Type B pancreatic cell (in vitro differentiated cells): ENCODE data around the gene ZNF593OS. TPM values are rescaled to one million over a fixed set of nuclear protein-coding genes. Genes with fewer than 3 reads are reported as not detected.

Experiments
- DNase-seq: peaks from one replicate; pipeline ENCODE4 v3.0.0; 2021; ENCODE audit warnings: mixed read lengths; ENCODE audit not compliant: unreplicated experiment; ENCODE audit errors: extremely low spot score
- H3K27ac Mint-ChIP-seq: 2 replicates; pipeline ENCODE4 v1.8.0; 2021; ENCODE audit warnings: mild to moderate bottlenecking, mixed read lengths
- H3K27me3 Mint-ChIP-seq: 2 replicates; pipeline ENCODE4 v1.8.0; 2021; ENCODE audit warnings: mixed read lengths
- H3K36me3 Mint-ChIP-seq: 2 replicates; pipeline ENCODE4 v1.8.0; 2021; ENCODE audit warnings: mixed read lengths
- H3K4me1 Mint-ChIP-seq: one replicate; pipeline ENCODE4 v1.8.0; 2021; ENCODE audit warnings: mixed read lengths; ENCODE audit not compliant: unreplicated experiment
- H3K4me3 Mint-ChIP-seq: 2 replicates; pipeline ENCODE4 v1.8.0; 2021; ENCODE audit warnings: mild to moderate bottlenecking, mixed read lengths
- H3K9me3 Mint-ChIP-seq: 2 replicates; pipeline ENCODE4 v1.8.0; 2021; ENCODE audit warnings: mixed read lengths
- total RNA-seq: library from RNA; stranded (reverse); gene quantifications from 2 replicates; pipeline ENCODE4 v1.2.1, GENCODE V29; 2021; ENCODE audit warnings: low replicate concordance
- TF ChIP-seq, protein P1 (sequence below): fragments of 200-600 bp; sonication (generic); conservative IDR thresholded peaks from 2 replicates; pipeline ENCODE4 v1.5.0; 2021; ENCODE audit warnings: antibody characterized with exemption, mild to moderate bottlenecking

The ZNF593OS gene
- total RNA-seq, 1 donor from 2014 or later = not detected

DNA sequence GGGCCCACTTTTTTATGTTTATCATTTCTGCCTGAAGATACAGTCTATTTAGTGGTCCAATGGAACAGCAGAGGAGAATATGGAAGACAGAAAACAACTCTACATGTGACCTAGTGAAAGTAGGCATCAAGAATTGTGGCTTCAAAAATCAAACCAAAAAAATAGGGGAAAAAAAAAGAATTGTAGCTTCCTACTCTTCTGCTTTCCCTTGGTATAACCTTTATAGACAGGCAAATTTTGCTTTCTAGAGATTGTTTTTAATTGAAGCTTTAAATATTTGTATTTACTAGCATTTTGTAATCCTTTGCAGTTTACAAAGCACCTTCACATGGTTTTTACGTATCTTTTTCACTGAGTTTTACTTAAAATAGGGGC, 45.7 kb downstream of the ZNF593OS start:
- Mint-ChIP-seq H3K4me1 (peaks cover 26% of the 10 kb centered on the region), H3K27me3 (no peaks in the 10 kb centered on the region), H3K36me3 (peaks cover 4% of the 10 kb centered on the region), H3K9me3 (no peaks in the 10 kb centered on the region), H3K27ac (peak overlapping the region; percentile 96), H3K4me3 (peak overlapping the region; percentile 57)
- no peak for DNase-seq
- TF ChIP-seq, protein P1, sequence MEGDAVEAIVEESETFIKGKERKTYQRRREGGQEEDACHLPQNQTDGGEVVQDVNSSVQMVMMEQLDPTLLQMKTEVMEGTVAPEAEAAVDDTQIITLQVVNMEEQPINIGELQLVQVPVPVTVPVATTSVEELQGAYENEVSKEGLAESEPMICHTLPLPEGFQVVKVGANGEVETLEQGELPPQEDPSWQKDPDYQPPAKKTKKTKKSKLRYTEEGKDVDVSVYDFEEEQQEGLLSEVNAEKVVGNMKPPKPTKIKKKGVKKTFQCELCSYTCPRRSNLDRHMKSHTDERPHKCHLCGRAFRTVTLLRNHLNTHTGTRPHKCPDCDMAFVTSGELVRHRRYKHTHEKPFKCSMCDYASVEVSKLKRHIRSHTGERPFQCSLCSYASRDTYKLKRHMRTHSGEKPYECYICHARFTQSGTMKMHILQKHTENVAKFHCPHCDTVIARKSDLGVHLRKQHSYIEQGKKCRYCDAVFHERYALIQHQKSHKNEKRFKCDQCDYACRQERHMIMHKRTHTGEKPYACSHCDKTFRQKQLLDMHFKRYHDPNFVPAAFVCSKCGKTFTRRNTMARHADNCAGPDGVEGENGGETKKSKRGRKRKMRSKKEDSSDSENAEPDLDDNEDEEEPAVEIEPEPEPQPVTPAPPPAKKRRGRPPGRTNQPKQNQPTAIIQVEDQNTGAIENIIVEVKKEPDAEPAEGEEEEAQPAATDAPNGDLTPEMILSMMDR = no peak

GRCh38 chr1:26125382-26125781, 46.2 kb downstream of the ZNF593OS start:
- DNase-seq = no peak
- H3K9me3 Mint-ChIP-seq = no peaks in the 10 kb centered on the region
- no peak overlapping the region for H3K4me3 Mint-ChIP-seq
- peaks cover 26% of the 10 kb centered on the region for H3K4me1 Mint-ChIP-seq
- H3K27me3 Mint-ChIP-seq = no peaks in the 10 kb centered on the region
- peak overlapping the region; percentile 96 for H3K27ac Mint-ChIP-seq
- H3K36me3 Mint-ChIP-seq = peaks cover 4% of the 10 kb centered on the region
- TF ChIP-seq, protein P1 = no peak

GRCh38 chr1:26124418-26125331, 47.0 kb downstream of the ZNF593OS start:
- TF ChIP-seq, protein P1 = no peak

DNA sequence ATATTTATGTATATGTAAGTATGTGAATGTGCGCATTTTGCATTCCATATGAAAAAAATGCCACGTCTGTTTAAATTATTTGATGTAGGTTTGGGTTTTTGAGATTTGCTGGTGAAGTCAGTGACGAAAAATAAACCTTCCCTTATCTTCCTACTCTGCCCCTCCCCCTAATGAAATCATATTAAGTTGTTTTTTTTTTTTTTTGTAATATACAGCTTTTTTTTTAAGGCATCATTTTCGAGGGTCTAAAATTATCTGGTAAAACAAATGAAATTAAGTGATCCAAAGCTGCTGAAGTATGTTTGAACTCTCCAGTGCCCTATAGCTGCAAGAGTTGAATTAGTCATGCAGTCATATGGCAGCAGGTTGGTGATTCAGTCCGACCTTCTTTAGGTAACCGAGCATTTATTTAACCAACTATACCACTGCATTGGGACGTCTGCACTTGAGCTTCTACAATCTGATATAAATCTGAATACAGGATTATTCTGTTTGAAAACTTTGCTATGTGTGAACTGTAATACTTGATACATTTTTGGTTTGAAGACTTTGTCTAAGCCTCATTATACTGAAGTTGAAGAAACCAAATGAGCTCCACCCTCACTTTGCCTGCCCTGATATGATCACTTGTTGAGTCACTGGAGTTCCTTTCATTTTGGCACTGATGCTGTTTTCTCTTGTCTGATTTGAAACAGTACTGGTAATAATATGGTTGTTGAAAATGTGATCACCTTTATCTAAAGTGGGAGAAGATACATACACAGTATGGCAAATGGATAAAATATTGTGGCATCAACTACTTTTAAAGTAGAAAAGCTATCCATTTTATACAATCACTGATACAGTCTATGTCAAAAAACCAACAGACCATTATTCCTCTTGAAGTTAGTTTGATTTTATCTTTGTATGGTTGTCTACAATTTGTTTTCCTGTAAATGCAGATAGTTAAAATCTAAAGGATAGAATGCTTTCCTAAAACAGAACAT, 48.4 kb downstream of the ZNF593OS start:
- H3K27me3 Mint-ChIP-seq = no peaks in the 10 kb centered on the region
- DNase-seq = no peak
- peaks cover 22% of the 10 kb centered on the region for H3K4me1 Mint-ChIP-seq
- peaks cover 14% of the 10 kb centered on the region for H3K36me3 Mint-ChIP-seq
- no peaks in the 10 kb centered on the region for H3K9me3 Mint-ChIP-seq
- peak overlapping the region; percentile 6 for H3K27ac Mint-ChIP-seq
- TF ChIP-seq, protein P1 = no peak
- no peak overlapping the region for H3K4me3 Mint-ChIP-seq

More at GRCh38 chr1:26124418-26125331, 47.0 kb downstream of the ZNF593OS start:
- peak overlapping the region; percentile 12 for H3K27ac Mint-ChIP-seq
- no peaks in the 10 kb centered on the region for H3K27me3 Mint-ChIP-seq
- H3K9me3 Mint-ChIP-seq = no peaks in the 10 kb centered on the region
- DNase-seq = no peak
- H3K4me3 Mint-ChIP-seq = no peak overlapping the region
- H3K36me3 Mint-ChIP-seq = peaks cover 4% of the 10 kb centered on the region
- peaks cover 26% of the 10 kb centered on the region for H3K4me1 Mint-ChIP-seq

GRCh38 chr1:26121854-26122773, 49.5 kb downstream of the ZNF593OS start:
- no peaks in the 10 kb centered on the region for H3K27me3 Mint-ChIP-seq
- no peak overlapping the region for H3K4me3 Mint-ChIP-seq
- peaks cover 14% of the 10 kb centered on the region for H3K36me3 Mint-ChIP-seq
- TF ChIP-seq, protein P1 = no peak
- H3K9me3 Mint-ChIP-seq = no peaks in the 10 kb centered on the region
- H3K4me1 Mint-ChIP-seq = peaks cover 11% of the 10 kb centered on the region
- no peak overlapping the region for H3K27ac Mint-ChIP-seq
- DNase-seq = peak; percentile 6
